ENCODE data around the gene KCNC1. TPM values are rescaled to one million over a fixed set of nuclear protein-coding genes. Genes with fewer than 3 reads are reported as not detected.

The KCNC1 gene
- total and polyA plus RNA-seq, 9 of the 15 experiments (the other 6 are each of a cell fraction or from before 2014, with no cell fraction given): 0.05 to 0.08 TPM; not detected in 7

- in situ Hi-C loops (cut with MboI): no loop called here
- no peak overlapping the region for H3K4me3 ChIP-seq
Measured at GRCh38 chr11:17739945-17740338, 5.4 kb downstream of the KCNC1 start.

More at GRCh38 chr11:17739945-17740338, 5.4 kb downstream of the KCNC1 start:
- intact Hi-C loops (cut with micrococcal nuclease): loop anchor here (10.0 kb wide), 1 partner anchor 165 kb away; no protein-coding TSS in a partner anchor
- WGBS (ENCODE audit: insufficient coverage, low coverage, missing lambda C conversion rate): 0% methylated on average over 4 of the region's 6 CpGs
- Histone ChIP-seq H4K20me1 (replicated peaks; ENCODE audit: control insufficient read depth, insufficient read depth, low read length) (peaks cover 14% of the 10 kb centered on the region; the same call in 1 of the 2 replicates), H3K9me1 (ENCODE audit: control insufficient read depth, insufficient read depth, low read length) (no peaks in the 10 kb centered on the region), H3K27ac (ENCODE audit: extremely low read depth, low read depth, low read length) (no peak overlapping the region), H3K9me3 (replicated peaks; ENCODE audit: control insufficient read depth, insufficient read depth, low read depth, low read length) (no peaks in the 10 kb centered on the region), H3K79me2 (ENCODE audit: control insufficient read depth, insufficient read depth, low read length) (no peaks in the 10 kb centered on the region), H3K4me2 (ENCODE audit: insufficient read depth, low read length) (no peak overlapping the region), H2AFZ (ENCODE audit: low read depth, low read length) (no peak overlapping the region), H3K27me3 (ENCODE audit: control insufficient read depth in 2 of 2, insufficient read depth in 2 of 2, low read length in 2 of 2) (peaks cover 5 to 61% of the 10 kb centered on the region in 2 experiments; a peak in 4 of 5 replicates), H3K9ac (ENCODE audit: insufficient read depth in 1 of 2, low read depth in 2 of 2, low read length in 2 of 2) (no peak overlapping the region), H3K36me3 (ENCODE audit: control insufficient read depth, insufficient read depth, low read length) (no peaks in the 10 kb centered on the region), H3K4me1 (replicated peaks in 1 of 2; ENCODE audit: control insufficient read depth in 2 of 2, insufficient read depth in 2 of 2, low read length in 2 of 2) (peaks cover 0 to 10% of the 10 kb centered on the region in 2 experiments; a peak in 3 of 5 replicates)
- FAIRE-seq (no peak), ATAC-seq (no peak), DNase-seq (ENCODE audit: extremely low read depth in 1 of 4, low spot score in 3 of 4) (no peak)
- no peak for TF ChIP-seq TFAM (CRISPR knock-in tag; conservative IDR thresholded peaks at IDR 0.05)
- TF ChIP-seq EP300 (IDR thresholded peaks at IDR 0.05; ENCODE audit: low read length): no peak
- no peak for TF ChIP-seq ZNF449 (CRISPR knock-in tag; IDR thresholded peaks at IDR 0.05)
- ChIA-PET CTCF (ENCODE audit: low intra/inter-chr PET ratio) (no interaction called here), POLR2A (interaction anchor here (0.8 to 1.0 kb wide), 2 partner anchors 8 to 490 kb away, joined by 3 read pairs; no protein-coding TSS in a partner anchor)
- no TSS peak for BruUV-seq (replicated peaks)

Data from K562 (cell line).